ENCODE data around the gene ZMIZ2.

DNA sequence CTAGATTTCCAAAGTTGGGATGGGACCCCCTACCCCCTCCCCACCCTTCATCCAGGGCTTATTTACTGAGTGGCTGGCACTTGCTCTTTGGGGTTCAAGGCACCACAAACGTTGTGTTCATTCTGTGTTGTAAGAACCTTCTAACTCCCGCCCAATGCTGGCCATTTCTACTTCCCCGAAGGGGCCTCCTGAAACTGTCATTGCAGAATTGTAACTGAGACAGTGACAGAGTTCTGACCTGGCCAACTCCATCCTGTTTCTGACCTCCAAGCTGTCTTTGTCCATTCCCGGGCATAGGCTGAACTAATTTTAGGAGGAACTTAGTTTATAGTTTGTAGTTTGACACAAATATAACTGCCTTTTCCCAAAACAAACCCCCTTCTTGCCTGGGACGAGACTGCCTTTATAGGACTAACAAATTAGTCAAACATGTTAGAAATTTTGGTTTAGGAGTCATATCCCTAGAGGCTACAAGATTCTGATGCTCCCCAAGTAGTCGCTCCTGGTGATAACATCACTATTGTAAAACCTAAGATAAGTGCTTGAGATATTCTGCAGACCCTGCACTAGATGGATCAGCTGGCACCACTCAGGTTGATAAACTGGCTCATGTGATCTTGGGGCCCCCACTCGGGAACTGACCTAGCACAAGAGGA, 34.8 kb upstream of the ZMIZ2 start:
- TF ChIP-seq CTCF (optimal IDR thresholded peaks at IDR 0.05 in 1 of 3, IDR thresholded peaks at IDR 0.05 in 1 of 3, conservative IDR thresholded peaks at IDR 0.05 in 1 of 3; ENCODE audit: extremely low read depth in 1 of 3, insufficient read depth in 2 of 3, low read length in 3 of 3) (no peak), EZH2 (IDR thresholded peaks at IDR 0.05; ENCODE audit: low read length) (no peak)

All from keratinocyte (primary cell).